GM19463 (cell line): Measurements from ENCODE around the gene AGAP1.

Experiments
- ATAC-seq: cut with Tn5 transposase; IDR thresholded peaks from one replicate; pipeline ENCODE4 v1.9.1; 2021; ENCODE audit warnings: mild to moderate bottlenecking, moderate library complexity; ENCODE audit not compliant: unreplicated experiment

Gene AGAP1

GRCh38 chr2:235658351-235659174 is 164.7 kb downstream of the AGAP1 start:
- ATAC-seq: no peak

DNA sequence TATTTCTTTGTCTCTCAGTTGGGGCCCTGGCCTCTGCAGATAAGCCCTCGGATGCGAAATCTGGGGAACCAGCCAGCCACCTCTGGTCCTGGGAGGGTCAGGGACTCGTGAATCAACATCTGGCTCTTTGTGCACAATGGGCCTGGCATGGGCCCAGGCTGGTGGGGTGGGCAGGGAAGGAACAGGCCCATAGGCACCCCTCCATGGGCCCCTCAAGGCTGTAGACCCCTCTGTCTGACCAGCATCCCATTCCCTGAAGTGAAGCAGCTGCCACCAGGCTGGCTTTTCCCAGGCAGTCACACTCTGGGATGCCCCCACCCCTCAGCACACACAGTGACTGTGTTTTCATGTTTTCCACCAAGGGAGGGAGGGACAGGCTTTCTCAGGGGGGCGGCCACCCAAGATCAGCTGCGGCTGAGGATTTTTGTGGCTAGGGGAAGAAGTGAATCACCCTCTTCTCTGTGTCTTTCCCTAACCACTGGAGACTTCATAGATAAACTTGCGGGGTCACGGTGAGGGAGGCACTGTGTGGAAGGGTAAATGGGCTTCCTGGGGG is 166.0 kb downstream of the AGAP1 start:
- ATAC-seq: no peak

DNA sequence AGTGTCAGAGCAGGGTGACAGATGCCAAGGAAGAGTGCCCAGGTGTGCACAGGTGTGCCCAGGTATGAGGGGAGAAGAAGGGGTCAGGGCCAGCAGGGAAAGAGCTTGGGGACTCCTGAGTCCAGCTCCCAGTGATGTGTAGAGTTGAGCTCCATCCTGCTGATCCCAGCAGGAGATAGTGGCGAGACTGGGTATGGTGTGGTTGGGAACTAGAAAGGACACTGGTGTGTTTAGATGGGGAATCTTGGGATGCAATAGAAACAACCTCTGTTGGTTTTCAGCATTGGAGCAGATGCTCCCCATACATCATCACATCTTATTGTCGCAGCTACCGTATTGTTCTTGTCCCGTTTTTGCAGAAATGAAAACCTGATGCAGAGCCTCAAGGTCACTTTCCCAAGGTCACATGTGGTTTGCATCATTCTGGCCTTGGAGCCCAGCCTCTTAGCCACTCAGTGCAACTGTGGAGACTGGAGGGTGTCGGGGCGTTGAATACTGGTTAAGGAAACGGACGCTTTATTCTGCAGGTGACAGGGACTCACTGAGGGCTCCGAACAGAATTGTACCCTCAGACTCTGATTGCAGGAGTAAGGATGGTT is 166.7 kb downstream of the AGAP1 start:
- ATAC-seq: no peak

DNA sequence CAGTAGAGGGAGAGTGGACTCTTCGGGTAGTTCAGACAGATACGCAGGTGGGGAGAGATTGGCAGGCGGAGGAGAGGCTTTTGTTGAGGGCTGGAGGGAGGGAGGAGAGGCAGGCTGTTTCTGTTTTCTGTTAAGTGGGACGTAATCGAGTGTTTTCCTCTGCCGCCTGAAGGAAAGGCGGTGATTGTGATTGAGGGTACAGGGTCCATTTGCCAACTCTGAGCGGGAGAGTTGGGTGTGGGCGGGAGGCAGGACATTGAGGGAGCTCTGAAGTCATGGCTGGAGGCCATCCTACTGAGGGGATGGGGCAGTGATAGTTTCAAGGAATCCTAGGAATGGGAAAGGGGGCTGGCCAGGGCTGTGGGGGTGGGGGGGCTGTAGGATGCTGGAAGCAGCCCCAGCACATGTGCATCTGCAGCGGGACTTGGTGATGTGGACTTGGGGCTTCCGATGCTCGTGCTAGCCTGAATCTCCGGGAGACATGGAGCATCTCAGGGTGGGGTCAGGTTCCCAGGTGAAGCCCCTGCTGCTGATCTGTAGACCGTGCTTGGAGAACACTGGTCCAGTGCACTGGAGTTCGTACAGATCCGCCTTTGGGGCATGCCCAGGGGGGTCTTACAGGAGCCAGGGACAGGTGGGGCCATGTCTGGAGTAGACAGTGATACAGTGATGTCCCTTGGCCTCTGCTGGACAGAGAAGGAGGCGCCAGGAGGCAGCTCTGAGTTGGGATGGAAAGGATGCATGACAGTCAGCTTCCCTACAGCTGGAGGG is 167.5 kb downstream of the AGAP1 start:
- ATAC-seq: no peak

DNA sequence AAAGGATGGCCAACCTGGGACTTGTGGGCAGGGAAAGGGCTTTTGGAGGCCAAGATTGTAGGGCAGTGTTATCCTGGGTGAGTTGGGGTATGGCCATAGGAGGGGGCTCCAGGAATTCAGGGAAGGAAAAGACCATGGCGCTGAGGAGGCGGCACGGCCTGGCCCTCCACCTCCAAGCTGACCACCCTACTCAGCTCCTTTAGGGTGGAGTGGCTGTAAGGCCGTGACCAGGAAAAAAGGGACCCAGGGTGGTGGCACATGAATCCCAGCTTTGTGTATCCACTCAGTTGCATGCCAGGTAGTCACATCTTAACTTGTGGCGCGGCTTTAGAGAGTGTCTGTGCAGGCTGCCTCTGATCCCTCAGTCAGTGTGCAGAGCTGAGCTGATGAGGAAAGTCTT is 168.1 kb downstream of the AGAP1 start:
- ATAC-seq: no peak

DNA sequence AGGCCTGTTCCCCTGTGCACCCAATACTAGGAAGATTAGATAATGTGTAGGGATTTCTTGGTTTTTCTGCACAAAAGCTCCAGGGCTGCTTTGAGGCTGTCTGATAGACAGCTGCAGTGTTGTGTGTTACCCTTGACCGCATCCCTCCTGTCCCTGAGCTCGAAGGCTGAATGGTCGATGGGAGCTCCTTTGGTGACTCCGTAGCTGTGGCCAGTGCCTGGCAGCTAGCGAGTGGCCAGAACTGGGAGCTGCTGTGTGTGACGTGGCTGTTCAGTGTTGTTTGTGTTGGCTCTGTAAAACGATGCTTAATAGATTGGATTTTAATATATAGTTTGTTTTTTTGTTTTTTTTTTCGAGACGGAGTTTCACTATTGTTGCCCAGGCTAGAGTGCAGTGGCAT is 170.0 kb downstream of the AGAP1 start:
- no peak for ATAC-seq

DNA sequence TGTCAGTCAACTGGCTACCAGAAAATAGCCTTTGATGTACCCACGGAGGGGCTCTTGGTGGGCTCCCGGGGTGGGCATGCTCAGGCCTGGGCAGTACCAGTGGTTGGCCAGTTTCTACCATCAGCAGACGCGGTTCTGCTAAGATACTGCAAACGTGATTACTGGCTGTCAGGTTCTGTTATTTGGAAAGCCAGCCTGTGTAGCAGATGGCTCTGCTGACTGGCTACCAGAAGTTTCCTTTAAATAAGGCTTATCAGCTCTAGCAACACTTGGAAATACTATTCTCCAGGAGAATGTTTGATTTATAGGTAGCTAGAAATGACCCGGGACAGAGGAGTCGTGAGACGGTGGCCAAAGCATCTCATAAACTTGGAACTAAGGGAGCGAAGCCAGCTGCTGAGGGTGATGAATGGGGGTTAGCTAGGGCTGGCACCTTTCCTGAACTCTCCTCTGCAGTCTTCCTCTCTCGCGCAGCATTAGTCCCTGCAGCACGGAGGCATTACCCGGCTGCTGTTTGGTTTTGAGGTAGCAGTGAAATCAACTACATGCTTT is 171.9 kb downstream of the AGAP1 start:
- ATAC-seq: no peak

DNA sequence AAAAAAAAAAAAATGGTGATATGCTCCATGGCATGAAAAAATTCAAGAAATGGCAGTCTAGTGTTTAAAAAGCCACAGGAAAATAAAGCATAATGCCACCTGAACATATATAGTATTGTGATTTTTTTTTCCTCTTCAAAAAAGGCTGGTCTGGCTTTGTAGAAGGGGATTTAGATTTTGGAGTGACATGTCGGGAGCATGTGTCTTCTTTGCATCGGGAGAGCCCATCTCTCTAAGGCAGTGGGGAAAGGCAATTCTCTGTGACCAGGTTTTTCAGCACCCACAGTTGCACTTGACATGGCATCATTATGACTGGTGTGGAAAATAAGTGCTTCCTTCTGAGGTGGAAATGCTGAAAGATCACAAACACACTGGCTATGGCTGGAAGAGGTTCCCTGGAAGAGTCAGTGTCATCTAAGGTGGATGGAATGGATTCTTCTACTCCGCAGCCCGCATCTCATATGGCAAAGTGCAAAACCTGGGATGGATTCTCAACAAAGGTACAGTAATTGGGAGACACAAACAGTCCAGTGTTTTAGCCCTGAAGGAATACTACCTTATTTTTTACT is 172.5 kb downstream of the AGAP1 start:
- ATAC-seq: no peak

GRCh38 chr2:235668782-235669181 is 174.9 kb downstream of the AGAP1 start:
- no peak for ATAC-seq

DNA sequence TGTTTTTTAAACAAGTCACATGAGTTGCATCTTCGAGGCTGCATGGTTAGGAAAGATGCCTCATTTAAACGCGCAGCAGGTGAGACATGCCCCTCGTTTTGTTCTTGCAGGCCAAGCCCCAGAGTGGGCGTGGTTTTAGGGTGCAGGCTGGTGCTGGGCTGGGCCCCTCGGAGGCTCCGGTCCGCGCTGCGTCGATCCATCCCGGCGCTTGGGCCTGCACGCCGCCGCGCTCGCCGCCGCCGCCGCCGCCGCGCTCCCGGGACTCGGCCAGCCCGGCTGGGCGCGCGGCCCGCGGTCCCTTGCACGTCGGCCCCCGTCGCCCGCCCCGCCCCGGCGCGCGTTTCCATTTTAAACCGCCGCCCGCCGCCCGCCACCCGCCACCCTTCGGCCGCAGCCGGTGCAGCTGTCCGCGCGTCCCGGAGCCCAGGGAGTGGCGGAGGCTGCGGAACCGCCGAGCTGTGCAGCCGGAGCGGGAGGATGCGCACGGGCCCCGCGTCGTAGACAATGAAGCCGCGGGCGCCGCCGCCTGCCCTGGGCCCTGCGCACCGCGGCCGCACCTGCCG is 175.5 kb downstream of the AGAP1 start:
- no peak for ATAC-seq

DNA sequence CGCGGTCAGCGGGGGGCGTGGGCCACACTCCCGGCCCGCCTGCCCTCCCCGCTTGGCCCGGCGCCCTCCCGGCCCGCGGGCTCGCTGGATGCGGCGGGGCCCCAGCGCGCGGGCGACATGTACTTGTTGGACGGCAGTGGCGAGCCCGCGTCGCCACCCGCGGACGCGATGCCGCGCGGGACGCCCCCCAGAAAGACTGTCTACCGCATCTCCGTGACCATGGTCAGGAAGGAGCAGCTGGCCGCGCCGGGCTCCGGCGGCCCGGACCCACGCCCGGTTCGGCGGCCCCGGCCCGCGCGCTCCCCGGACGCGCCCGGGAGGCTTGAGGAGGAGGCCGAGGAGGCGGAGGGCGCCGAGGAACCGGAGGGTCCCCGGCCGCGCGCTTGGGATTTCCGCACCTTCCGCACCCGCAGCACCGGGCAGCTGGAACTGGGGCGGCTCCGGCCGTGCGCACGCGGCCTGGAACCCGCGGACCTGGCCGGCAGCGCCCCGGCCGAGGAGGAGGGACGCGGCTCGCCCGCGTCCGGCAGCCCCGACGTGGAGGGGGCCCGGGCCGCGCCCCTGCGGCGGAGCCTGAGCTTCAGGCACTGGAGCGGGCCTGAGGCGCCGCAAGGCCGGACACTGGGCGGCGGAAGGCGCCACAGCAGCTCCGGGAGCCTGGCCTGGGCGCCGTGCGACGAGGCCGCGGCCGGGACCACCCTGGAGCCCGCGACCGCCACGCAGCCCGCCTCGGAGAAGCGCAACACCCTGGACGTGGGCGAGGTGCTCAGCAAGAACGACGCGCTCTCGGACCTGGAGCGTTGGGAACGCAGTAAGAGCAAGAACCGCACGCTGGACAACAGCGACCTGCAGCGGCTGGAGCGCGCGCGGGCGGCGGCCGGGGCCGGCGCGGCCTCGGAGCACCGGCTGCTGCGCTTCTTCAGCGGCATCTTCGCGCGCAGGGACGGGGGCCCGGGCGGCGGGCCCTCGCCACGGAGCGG is 176.4 kb downstream of the AGAP1 start:
- no peak for ATAC-seq

GRCh38 chr2:235670974-235671787 is 177.3 kb downstream of the AGAP1 start:
- no peak for ATAC-seq

DNA sequence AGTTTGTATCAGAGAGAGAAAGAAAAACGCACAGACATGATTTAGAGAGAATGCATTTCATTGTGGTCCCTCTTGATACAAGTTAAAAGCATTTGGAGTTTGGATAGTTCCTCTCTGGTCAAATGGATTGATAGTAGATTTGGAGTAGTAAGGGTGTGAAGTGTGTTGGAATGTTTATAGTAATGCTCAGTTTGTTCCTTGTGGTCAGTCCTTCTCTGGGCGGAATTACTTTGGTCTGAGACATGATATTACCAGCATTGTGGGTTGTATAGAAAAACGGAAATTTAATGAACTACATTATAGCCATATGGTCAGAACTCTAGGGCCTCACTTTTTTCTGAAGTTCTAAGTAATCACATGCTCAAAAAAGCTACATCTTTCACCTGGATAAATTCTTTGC is 178.9 kb downstream of the AGAP1 start:
- ATAC-seq: no peak

- ATAC-seq: no peak
Observed at GRCh38 chr2:235674146-235674545, 180.3 kb downstream of the AGAP1 start.

- ATAC-seq: no peak
Observed at GRCh38 chr2:235674812-235675211, 181.0 kb downstream of the AGAP1 start.

DNA sequence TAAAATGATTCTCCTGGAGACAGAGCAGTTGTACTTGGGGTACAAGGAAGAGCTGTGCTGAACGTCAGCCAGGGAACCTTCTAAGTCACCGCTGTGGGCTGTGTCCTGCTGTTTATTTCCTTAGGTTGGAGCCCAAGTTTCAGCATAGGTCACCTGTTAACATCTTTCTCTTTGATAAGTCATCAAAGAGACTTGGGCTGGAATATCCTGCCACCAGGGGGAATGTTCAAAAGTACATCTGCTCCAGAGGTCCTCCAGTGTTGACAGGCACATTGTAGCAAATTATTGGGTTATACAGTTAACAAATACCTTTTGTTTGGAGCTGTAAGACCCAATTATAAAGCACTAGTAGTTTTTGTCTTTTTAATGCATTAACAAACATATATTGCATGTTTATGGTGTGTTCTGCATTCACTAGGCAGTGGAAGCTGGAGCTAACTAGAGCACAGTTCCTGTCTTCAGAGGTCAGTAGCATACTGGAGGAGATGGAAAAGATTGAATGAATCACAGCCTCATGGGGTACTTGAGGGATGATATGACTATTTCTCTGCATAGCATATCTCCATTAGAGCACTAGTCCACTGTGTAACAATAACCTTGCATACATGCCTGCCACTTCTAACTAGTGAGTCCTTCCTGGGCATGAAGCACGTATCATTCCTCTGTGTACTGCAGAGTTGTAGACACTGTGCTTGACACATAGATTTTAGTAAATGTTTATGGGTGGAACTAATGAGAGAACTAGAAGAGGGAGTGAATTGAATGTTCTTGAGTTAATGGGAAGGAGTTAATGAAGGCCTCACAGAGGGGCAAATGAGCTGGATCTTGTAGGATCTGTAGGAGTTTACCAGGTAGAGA is 182.1 kb downstream of the AGAP1 start:
- no peak for ATAC-seq

- ATAC-seq: no peak
Observed at GRCh38 chr2:235676536-235676799, 182.6 kb downstream of the AGAP1 start.

- ATAC-seq: no peak
Observed at GRCh38 chr2:235677276-235677788, 183.5 kb downstream of the AGAP1 start.
